Activated naive CD4-positive, alpha-beta T cell treated with anti-CD3 and anti-CD28 coated beads, Interleukin-2, amount 50 U/mL, for 24 hours (primary cell): Measurements from ENCODE around the gene MKI67.

Experiments
- H3K27ac Mint-ChIP-seq: one replicate; pipeline ENCODE4 v1.8.0; 2021; ENCODE audit warnings: mild to moderate bottlenecking, mixed read lengths
- H3K27me3 Mint-ChIP-seq: one replicate; pipeline ENCODE4 v1.8.0; 2021; ENCODE audit warnings: mixed read lengths
- H3K36me3 Mint-ChIP-seq: one replicate; pipeline ENCODE4 v1.8.0; 2021; ENCODE audit warnings: mixed read lengths
- H3K4me1 Mint-ChIP-seq: one replicate; pipeline ENCODE4 v1.8.0; 2021; ENCODE audit warnings: mixed read lengths
- H3K4me3 Mint-ChIP-seq: one replicate; pipeline ENCODE4 v1.8.0; 2021; ENCODE audit warnings: mild to moderate bottlenecking, mixed read lengths
- H3K9me3 Mint-ChIP-seq: one replicate; pipeline ENCODE4 v1.8.0; 2021; ENCODE audit warnings: mixed read lengths

The MKI67 gene

DNA sequence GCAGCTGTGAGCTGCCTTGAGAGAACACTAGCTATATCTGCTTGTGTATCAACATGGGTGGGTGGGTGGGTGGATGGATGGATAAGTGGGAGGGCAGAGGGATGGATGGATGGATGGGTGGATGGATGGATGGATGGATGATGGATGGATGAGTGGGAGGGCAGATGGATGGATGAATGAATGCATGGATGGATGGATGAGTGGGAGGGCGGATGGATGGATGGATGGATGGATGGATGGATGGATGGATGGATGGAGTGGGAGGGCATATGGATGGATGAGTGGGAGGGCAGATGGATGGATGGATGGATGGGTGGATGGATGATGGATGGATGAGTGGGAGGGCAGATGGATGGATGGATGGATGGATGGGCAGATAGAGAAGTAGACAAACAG is 76.1 kb downstream of the MKI67 start:
- H3K9me3 Mint-ChIP-seq = no peaks in the 10 kb centered on the region
- no peak overlapping the region for H3K27ac Mint-ChIP-seq
- H3K4me1 Mint-ChIP-seq = peaks cover 55% of the 10 kb centered on the region
- H3K27me3 Mint-ChIP-seq = no peaks in the 10 kb centered on the region
- H3K36me3 Mint-ChIP-seq = peaks cover 3% of the 10 kb centered on the region
- H3K4me3 Mint-ChIP-seq = peak overlapping the region; percentile 93

DNA sequence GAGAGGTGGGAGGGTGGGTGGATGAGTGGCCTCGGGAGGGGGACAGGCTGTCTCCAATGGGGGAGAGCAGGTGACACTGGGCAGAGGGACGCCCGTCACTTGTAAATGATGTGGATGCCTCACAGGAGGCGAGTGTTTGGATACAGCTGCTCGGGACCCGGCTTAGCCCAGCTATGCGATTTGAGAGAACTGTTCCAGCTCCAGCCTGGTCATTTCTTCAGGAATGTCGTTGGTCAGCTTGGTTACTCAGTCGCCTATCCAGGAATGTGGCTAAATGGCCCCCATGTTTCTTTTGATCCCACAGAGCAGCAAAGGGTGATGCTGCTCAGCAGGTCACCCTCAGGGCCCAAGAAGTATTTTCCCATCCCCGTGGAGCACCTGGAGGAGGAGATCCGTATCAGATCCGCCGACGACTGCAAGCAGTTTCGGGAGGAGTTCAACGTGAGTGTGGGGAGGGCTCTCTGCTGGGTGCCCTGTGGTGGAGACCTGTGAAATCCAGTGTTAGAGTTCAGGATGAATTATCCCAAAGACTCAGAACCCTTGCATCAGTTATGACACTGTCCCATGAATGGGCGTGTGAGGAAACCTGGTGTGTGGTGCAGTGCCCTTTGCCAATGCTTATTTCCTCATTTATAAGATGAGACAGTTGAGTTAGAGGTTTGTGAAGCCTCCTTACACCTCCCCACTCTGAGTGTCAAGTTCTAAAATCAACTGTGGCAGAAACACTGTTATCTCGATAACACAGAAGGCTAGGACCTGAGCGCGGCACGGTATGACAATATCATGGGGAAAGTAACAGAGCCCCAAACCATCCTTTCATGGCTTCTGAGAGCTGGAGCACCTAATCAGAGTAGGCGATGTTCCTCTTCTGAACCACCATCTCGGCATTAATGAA is 76.8 kb downstream of the MKI67 start:
- H3K4me3 Mint-ChIP-seq = peak overlapping the region; percentile 93
- no peaks in the 10 kb centered on the region for H3K27me3 Mint-ChIP-seq
- no peak overlapping the region for H3K27ac Mint-ChIP-seq
- H3K9me3 Mint-ChIP-seq = no peaks in the 10 kb centered on the region
- peaks cover 58% of the 10 kb centered on the region for H3K4me1 Mint-ChIP-seq
- peaks cover 3% of the 10 kb centered on the region for H3K36me3 Mint-ChIP-seq

- no peaks in the 10 kb centered on the region for H3K27me3 Mint-ChIP-seq
- peak overlapping the region; percentile 93 for H3K27ac Mint-ChIP-seq
Observed at GRCh38 chr10:128048819-128049210, 77.4 kb downstream of the MKI67 start.

DNA sequence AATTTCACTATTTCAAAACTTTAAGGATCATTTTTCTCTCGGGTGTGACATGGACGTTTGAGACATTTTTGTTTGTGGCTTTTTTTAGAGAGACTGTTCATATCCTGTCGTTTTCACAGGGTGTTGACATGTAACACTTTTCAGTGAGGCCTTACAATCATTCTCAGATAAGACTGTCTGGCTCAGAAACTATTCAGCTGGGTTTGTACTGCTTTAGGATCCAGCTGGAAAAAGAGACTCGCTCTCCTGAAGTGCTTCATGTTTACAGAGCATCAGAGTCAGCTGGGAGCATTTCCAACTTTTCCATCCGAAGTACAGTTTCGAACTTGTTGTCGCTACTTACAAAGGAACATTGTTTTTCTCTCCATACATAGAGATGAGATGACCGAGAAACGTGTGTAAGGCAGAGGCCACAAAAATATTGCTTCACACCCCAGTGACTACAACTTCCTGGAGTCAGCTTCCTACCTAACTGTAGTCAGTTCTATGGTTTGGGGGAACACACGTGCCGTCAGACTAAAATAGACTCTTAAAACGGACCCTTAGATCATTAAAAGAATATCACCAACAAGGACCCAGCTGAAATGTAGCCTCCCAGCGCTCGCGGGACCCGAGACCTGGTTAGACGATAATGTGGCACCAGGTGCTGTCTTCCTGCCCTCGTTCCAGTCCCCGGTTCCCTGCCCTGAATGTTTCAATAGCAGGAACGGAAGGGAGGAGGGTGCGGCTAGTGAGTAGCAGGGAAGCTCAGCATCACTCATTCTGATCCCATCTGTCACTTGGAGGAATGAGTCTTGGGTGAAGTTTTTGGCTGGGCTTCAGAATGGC is 78.0 kb downstream of the MKI67 start:
- H3K36me3 Mint-ChIP-seq = peaks cover 3% of the 10 kb centered on the region
- H3K27me3 Mint-ChIP-seq = no peaks in the 10 kb centered on the region
- peak overlapping the region; percentile 93 for H3K27ac Mint-ChIP-seq
- H3K4me1 Mint-ChIP-seq = peaks cover 58% of the 10 kb centered on the region
- peak overlapping the region; percentile 93 for H3K4me3 Mint-ChIP-seq
- no peaks in the 10 kb centered on the region for H3K9me3 Mint-ChIP-seq

More at GRCh38 chr10:128048819-128049210, 77.4 kb downstream of the MKI67 start:
- peaks cover 3% of the 10 kb centered on the region for H3K36me3 Mint-ChIP-seq
- H3K4me3 Mint-ChIP-seq = peak overlapping the region; percentile 93
- peaks cover 58% of the 10 kb centered on the region for H3K4me1 Mint-ChIP-seq
- H3K9me3 Mint-ChIP-seq = no peaks in the 10 kb centered on the region

DNA sequence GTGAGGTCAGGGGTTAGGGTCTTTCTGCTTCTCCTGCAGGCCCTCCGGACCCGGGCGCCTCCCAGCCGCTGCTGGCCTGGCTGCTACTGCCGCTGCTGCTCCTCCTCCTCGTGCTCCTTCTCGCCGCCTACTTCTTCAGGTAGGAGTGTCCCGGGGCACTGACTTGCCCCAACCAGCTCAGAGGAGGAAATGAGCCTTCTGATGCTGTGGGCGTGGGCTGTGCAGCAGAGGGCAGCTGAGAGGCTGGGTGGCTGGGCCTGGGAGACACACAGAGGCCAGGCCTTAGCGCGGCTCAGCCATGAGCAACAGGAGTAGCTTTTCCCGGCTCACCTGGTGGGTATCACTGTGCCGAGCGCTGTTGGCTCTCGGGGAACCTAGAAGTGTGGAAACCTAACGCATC is 78.9 kb downstream of the MKI67 start:
- Mint-ChIP-seq H3K9me3 (no peaks in the 10 kb centered on the region), H3K36me3 (peaks cover 3% of the 10 kb centered on the region), H3K27ac (peak overlapping the region; percentile 93), H3K27me3 (no peaks in the 10 kb centered on the region), H3K4me1 (peaks cover 55% of the 10 kb centered on the region), H3K4me3 (peak overlapping the region; percentile 93)

- peak overlapping the region; percentile 93 for H3K4me3 Mint-ChIP-seq
- H3K36me3 Mint-ChIP-seq = peaks cover 3% of the 10 kb centered on the region
- H3K9me3 Mint-ChIP-seq = no peaks in the 10 kb centered on the region
- peak overlapping the region; percentile 93 for H3K27ac Mint-ChIP-seq
- no peaks in the 10 kb centered on the region for H3K27me3 Mint-ChIP-seq
- H3K4me1 Mint-ChIP-seq = peaks cover 51% of the 10 kb centered on the region
Observed at GRCh38 chr10:128046953-128047290, 79.3 kb downstream of the MKI67 start.
